BJ (cell line): ENCODE data around the gene PARD3. TPM values are rescaled to one million over a fixed set of nuclear protein-coding genes. Genes with fewer than 3 reads are reported as not detected.
A peak's percentile ranks its signal among the peaks of the same experiment; 100 is the strongest.

Source experiments
- CTCF ChIA-PET: fragments of 350-600 bp; formaldehyde crosslinking; extraction: SDS; loops from one replicate; lab custom pipeline; 2021; ENCODE audit warnings: antibody characterized with exemption, inconsistent platforms; lab: Yijun Ruan, JAX
- POLR2A ChIA-PET: fragments of 300-600 bp; sonication (Branson Sonifier 250); formaldehyde crosslinking; extraction: SDS; loops from one replicate; lab custom pipeline; 2021; ENCODE audit warnings: antibody characterized with exemption; lab: Charles Lee
- DNase-seq: peaks from one replicate; pipeline ENCODE4 v3.0.0-alpha.2; 2011; ENCODE audit warnings: low read depth
- H3K27me3 ChIP-seq: 2 replicates; pipeline ENCODE4 v1.6.0; 2011; ENCODE audit warnings: low read length; ENCODE audit not compliant: control insufficient read depth, insufficient read depth
- H3K36me3 ChIP-seq: 2 replicates; pipeline ENCODE4 v1.5.1; 2011; ENCODE audit warnings: low read length; ENCODE audit not compliant: control insufficient read depth, insufficient read depth
- H3K4me3 ChIP-seq: 2 replicates; pipeline ENCODE4 v1.5.1; 2011; ENCODE audit warnings: low read depth, mild to moderate bottlenecking, control low read depth, low read length
- CTCF ChIP-seq: IDR thresholded peaks from 2 replicates; pipeline ENCODE4 v1.5.1; 2011; ENCODE audit warnings: low read depth, mild to moderate bottlenecking, control low read depth, inconsistent platforms, low read length, moderate library complexity; ENCODE audit not compliant: insufficient read depth
- polyA plus RNA-seq: library from polyadenylated mRNA; depleted of rRNA; stranded (reverse); fragments of >200 nt; gene quantifications from 2 replicates; pipeline ENCODE4 v1.2.3, GENCODE V29; 2011

PARD3 gene
- polyA plus RNA-seq, 1 experiment, result 17.7 TPM

GRCh38 chr10:34811968-34812514, 3.1 kb downstream of the PARD3 start:
- CTCF ChIA-PET, result interaction anchor here (1.0 kb wide), 1 partner anchor 10 kb away, joined by 3 read pairs; no protein-coding TSS in a partner anchor
- no peaks in the 10 kb centered on the region for H3K36me3 ChIP-seq
- no peak for TF ChIP-seq CTCF
- no peaks in the 10 kb centered on the region for H3K27me3 ChIP-seq
- no peak overlapping the region for H3K4me3 ChIP-seq
- no peak for DNase-seq
- POLR2A ChIA-PET, result no interaction called here

GRCh38 chr10:34811126-34811967, 3.7 kb downstream of the PARD3 start:
- Histone ChIP-seq H3K4me3 (no peak overlapping the region), H3K36me3 (no peaks in the 10 kb centered on the region), H3K27me3 (no peaks in the 10 kb centered on the region)
- POLR2A ChIA-PET, result no interaction called here
- CTCF ChIA-PET, result interaction anchor here (0.6 to 1.4 kb wide), 3 partner anchors 9 to 128 kb away, joined by 3 read pairs; no protein-coding TSS in a partner anchor
- no peak for TF ChIP-seq CTCF
- DNase-seq, result no peak

- no peak overlapping the region; the same call in 1 of the 2 replicates for H3K4me3 ChIP-seq
- TF ChIP-seq CTCF, result no peak
- CTCF ChIA-PET, result interaction anchor here (0.6 to 1.4 kb wide), 5 partner anchors 18 to 177 kb away, joined by 3 to 6 read pairs (median 3); no protein-coding TSS in a partner anchor
Observed at GRCh38 chr10:34809796-34810195, 5.3 kb downstream of the PARD3 start.

GRCh38 chr10:34808801-34809745, 6.0 kb downstream of the PARD3 start:
- Histone ChIP-seq H3K27me3 (no peaks in the 10 kb centered on the region), H3K36me3 (no peaks in the 10 kb centered on the region), H3K4me3 (peak overlapping the region; percentile 31)
- CTCF ChIA-PET, result interaction anchor here (0.6 to 1.4 kb wide), 4 partner anchors 17 to 125 kb away, joined by 3 to 6 read pairs (median 4); no protein-coding TSS in a partner anchor
- DNase-seq, result no peak
- POLR2A ChIA-PET, result interaction anchor here (0.5 kb wide), 1 partner anchor 209 kb away, joined by 3 read pairs; no protein-coding TSS in a partner anchor
- no peak for TF ChIP-seq CTCF

More at GRCh38 chr10:34809796-34810195, 5.3 kb downstream of the PARD3 start:
- Histone ChIP-seq H3K27me3 (no peaks in the 10 kb centered on the region), H3K36me3 (no peaks in the 10 kb centered on the region)
- POLR2A ChIA-PET, result interaction anchor here (0.5 kb wide), 1 partner anchor 209 kb away, joined by 3 read pairs; no protein-coding TSS in a partner anchor
- no peak for DNase-seq
